ENCODE results near the gene HMG20B. TPM values are rescaled to one million over a fixed set of nuclear protein-coding genes. Genes with fewer than 3 reads are reported as not detected.

HMG20B gene
- total RNA-seq, 1 experiment from 2014 or later, result 115 TPM

- DNase-seq, result no peak
- no TSS peak for BruUV-seq (replicated peaks)
- H3K9me2 ChIP-seq (ENCODE audit: insufficient read depth), result no peaks in the 10 kb centered on the region
- H3F3A ChIP-seq (ENCODE audit: insufficient read depth, low read depth), result no peaks in the 10 kb centered on the region
- H3K4me2 ChIP-seq, result no peak overlapping the region
- no peaks in the 10 kb centered on the region for H3K79me2 ChIP-seq (ENCODE audit: low read depth)
- H3K9me3 ChIP-seq (ENCODE audit: insufficient read depth, low read depth), result no peaks in the 10 kb centered on the region
- no peaks in the 10 kb centered on the region; the same call in 1 of the 2 replicates for H4K20me1 ChIP-seq (ENCODE audit: insufficient read depth)
- intact Hi-C loops (cut with micrococcal nuclease; ENCODE audit: unreplicated experiment), result no loop called here
- TF ChIP-seq CTCF (conservative IDR thresholded peaks at IDR 0.05) (no peak), EZH2 (IDR thresholded peaks at IDR 0.05; ENCODE audit: low read depth) (no peak)
- ChIA-PET POLR2A (ENCODE audit: unreplicated experiment) (no interaction called here), CTCF (no interaction called here)
- no peaks in the 10 kb centered on the region for H3K36me3 ChIP-seq (ENCODE audit: low read depth)
- no peak overlapping the region for H3K27ac ChIP-seq
- no peak overlapping the region for H3K4me3 ChIP-seq
- H3K27me3 ChIP-seq (ENCODE audit: insufficient read depth, low read depth), result no peaks in the 10 kb centered on the region
- H2AFZ ChIP-seq, result no peak overlapping the region
- H3K4me1 ChIP-seq (replicated peaks; ENCODE audit: insufficient read depth), result no peaks in the 10 kb centered on the region
Measured at GRCh38 chr19:3533563-3534216, 39.1 kb upstream of the HMG20B start.

- no peaks in the 10 kb centered on the region for H3K36me3 ChIP-seq (ENCODE audit: low read depth)
- H3K4me2 ChIP-seq, result no peak overlapping the region
- no peak overlapping the region for H2AFZ ChIP-seq
- no peaks in the 10 kb centered on the region for H3K9me2 ChIP-seq (ENCODE audit: insufficient read depth)
- BruUV-seq (replicated peaks), result no TSS peak
- no peaks in the 10 kb centered on the region for H3K9me3 ChIP-seq (ENCODE audit: insufficient read depth, low read depth)
- no peaks in the 10 kb centered on the region; the same call in 1 of the 2 replicates for H4K20me1 ChIP-seq (ENCODE audit: insufficient read depth)
- CTCF ChIA-PET, result no interaction called here
- no peak overlapping the region for H3K27ac ChIP-seq
- no peaks in the 10 kb centered on the region for H3K79me2 ChIP-seq (ENCODE audit: low read depth)
- TF ChIP-seq CTCF (conservative IDR thresholded peaks at IDR 0.05), result no peak
- TF ChIP-seq EZH2 (IDR thresholded peaks at IDR 0.05; ENCODE audit: low read depth), result no peak
- intact Hi-C loops (cut with micrococcal nuclease; ENCODE audit: unreplicated experiment), result no loop called here
- no peaks in the 10 kb centered on the region for H3K4me1 ChIP-seq (replicated peaks; ENCODE audit: insufficient read depth)
- H3F3A ChIP-seq (ENCODE audit: insufficient read depth, low read depth), result no peaks in the 10 kb centered on the region
- no peaks in the 10 kb centered on the region for H3K27me3 ChIP-seq (ENCODE audit: insufficient read depth, low read depth)
- DNase-seq, result no peak
- no peak overlapping the region for H3K4me3 ChIP-seq
- POLR2A ChIA-PET (ENCODE audit: unreplicated experiment), result no interaction called here
Measured at GRCh38 chr19:3534375-3535234, 38.1 kb upstream of the HMG20B start.

DNA sequence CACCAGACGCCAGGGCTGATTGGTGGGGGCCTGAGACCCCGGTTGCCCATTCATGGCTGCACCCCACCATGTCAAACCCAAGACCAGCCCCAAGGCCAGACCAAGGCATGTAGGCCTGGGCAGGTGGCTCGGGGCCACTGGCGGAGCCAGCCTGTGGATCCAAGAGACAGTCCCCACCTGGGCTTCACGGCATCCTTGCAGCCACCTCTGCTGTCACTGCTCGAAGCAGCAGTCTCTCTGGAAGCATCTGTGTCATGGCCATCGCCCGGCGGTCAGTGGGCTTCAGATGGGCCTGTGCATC is 37.6 kb upstream of the HMG20B start:
- Histone ChIP-seq H3K9me2 (ENCODE audit: insufficient read depth) (no peaks in the 10 kb centered on the region), H3K4me1 (replicated peaks; ENCODE audit: insufficient read depth) (no peaks in the 10 kb centered on the region), H3K27ac (no peak overlapping the region), H3K9me3 (ENCODE audit: insufficient read depth, low read depth) (no peaks in the 10 kb centered on the region), H2AFZ (no peak overlapping the region), H3K36me3 (ENCODE audit: low read depth) (no peaks in the 10 kb centered on the region), H3K4me2 (no peak overlapping the region), H3K79me2 (ENCODE audit: low read depth) (no peaks in the 10 kb centered on the region), H3K27me3 (ENCODE audit: insufficient read depth, low read depth) (no peaks in the 10 kb centered on the region), H3F3A (ENCODE audit: insufficient read depth, low read depth) (no peaks in the 10 kb centered on the region), H4K20me1 (ENCODE audit: insufficient read depth) (no peaks in the 10 kb centered on the region; the same call in 1 of the 2 replicates), H3K4me3 (no peak overlapping the region)
- intact Hi-C loops (cut with micrococcal nuclease; ENCODE audit: unreplicated experiment), result no loop called here
- no peak for DNase-seq
- no peak for TF ChIP-seq EZH2 (IDR thresholded peaks at IDR 0.05; ENCODE audit: low read depth)
- TF ChIP-seq CTCF (conservative IDR thresholded peaks at IDR 0.05), result no peak
- ChIA-PET CTCF (no interaction called here), POLR2A (ENCODE audit: unreplicated experiment) (no interaction called here)
- BruUV-seq (replicated peaks), result no TSS peak

All from PC-9 (cell line).